Choroid plexus epithelial cell (primary cell): ENCODE measurements around the gene GNPNAT1.

ENCODE experiments used
- DNase-seq: peaks from one replicate; pipeline ENCODE4 v3.0.0-alpha.2; 2010; ENCODE audit warnings: low read depth
- H3K4me3 ChIP-seq: 2 replicates; pipeline ENCODE4 v1.5.1; 2011; ENCODE audit warnings: low read depth, mild to moderate bottlenecking, control low read depth, low read length, moderate library complexity
- TF ChIP-seq, protein P1 (sequence below): conservative IDR thresholded peaks from 2 replicates; pipeline ENCODE4 v1.5.1; 2011; ENCODE audit warnings: low read depth, mild to moderate bottlenecking, control low read depth, inconsistent platforms, low read length, moderate library complexity

Gene GNPNAT1

DNA sequence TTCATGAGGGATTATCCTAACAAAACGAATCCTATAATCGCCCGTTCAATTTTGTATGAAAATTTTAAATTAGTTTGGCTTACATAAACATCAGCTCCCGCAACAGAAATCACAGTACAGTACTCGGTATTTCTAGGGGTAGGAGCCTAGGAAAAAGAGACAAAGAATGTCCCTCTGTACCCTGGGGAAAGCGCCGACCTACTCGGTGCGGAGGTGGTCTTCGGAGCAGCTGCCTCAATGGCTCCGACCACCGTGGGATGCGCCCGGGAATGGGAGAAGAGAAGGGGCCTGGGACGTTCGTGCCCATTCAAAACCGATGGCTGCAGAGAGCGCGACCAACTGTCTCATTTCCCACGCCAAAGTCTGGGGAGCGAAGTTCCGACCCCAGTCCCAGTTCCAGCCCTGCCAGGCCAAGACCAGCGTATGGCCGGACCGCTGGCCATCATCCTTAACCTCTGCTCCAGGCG, 618 bp downstream of the GNPNAT1 start:
- TF ChIP-seq, protein P1, sequence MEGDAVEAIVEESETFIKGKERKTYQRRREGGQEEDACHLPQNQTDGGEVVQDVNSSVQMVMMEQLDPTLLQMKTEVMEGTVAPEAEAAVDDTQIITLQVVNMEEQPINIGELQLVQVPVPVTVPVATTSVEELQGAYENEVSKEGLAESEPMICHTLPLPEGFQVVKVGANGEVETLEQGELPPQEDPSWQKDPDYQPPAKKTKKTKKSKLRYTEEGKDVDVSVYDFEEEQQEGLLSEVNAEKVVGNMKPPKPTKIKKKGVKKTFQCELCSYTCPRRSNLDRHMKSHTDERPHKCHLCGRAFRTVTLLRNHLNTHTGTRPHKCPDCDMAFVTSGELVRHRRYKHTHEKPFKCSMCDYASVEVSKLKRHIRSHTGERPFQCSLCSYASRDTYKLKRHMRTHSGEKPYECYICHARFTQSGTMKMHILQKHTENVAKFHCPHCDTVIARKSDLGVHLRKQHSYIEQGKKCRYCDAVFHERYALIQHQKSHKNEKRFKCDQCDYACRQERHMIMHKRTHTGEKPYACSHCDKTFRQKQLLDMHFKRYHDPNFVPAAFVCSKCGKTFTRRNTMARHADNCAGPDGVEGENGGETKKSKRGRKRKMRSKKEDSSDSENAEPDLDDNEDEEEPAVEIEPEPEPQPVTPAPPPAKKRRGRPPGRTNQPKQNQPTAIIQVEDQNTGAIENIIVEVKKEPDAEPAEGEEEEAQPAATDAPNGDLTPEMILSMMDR, result no peak
- peak overlapping the region; percentile 82 for H3K4me3 ChIP-seq
- no peak for DNase-seq

DNA sequence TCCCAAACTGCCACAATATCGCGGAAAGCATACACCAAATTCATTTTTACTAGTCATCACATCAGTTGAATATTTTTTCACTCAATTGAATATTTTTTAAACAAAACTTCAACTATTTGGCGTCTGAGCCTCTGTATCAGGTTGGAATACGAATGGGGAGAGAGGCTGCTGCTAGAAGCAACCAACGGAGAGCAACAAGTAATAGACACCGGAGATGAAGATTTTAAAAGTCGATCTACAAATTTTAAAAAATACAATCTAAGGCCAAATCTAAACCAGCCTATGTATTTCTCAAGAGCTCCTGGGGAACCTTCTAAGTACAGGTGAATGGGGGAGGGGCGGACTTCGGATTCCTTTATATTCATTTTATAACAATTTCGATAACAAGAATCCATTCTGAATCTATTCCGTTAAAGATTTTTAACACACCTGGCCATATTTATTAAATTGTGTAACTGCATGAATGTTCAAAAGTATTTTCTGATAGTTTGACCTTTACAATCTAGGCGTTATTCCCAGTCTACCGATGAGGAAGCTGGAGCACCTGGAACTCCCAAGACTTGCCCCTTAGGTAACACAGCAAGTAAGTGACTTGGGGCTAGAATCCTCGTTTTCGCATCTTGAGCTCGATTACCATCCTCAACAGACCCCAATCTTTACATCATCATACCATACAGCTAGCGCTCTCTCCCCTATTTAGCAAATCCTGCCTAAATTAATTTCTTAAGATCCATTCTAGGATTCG, 1.2 kb downstream of the GNPNAT1 start:
- TF ChIP-seq, protein P1, result no peak
- no peak for DNase-seq
- peak overlapping the region; percentile 82 for H3K4me3 ChIP-seq

DNA sequence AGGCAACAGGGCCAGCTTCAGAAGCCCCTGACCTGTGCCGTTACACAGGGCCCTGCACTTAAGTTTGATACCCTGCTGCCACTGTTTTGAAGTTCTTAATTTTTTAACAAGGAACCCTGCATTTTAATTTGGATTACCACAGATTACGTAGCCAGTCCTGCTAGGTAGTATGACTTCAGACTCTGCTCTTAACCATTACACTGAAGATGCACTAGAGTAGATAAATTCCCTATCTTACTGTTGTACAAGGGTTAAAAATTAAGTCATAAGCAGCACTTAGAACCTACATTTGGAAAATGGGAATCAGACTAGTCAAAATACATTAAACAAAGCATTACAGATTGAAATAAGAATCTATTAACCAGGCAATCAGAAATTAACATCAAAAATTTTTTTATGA, 2.3 kb downstream of the GNPNAT1 start:
- no peak for DNase-seq
- H3K4me3 ChIP-seq, result no peak overlapping the region
- TF ChIP-seq, protein P1, result no peak

DNA sequence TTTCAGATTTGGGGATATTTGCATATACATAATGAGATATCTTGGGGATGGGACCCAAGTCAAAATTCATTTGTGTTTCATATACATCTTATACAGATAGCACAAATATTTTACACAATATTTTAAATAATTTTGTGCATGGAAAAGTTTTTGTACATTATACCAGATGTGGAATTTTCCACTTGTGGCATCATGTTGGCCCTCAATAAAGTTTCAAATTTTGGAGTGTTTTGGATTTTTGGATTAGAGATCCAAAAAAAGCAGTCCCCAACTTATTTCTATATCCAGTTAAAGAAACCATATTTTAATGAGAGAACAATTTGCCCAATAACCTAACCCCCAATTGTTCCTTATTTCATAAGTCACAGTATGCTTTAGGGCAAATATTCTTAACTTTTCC, 4.5 kb downstream of the GNPNAT1 start:
- DNase-seq, result no peak
- TF ChIP-seq, protein P1, result no peak
- H3K4me3 ChIP-seq, result no peak overlapping the region

DNA sequence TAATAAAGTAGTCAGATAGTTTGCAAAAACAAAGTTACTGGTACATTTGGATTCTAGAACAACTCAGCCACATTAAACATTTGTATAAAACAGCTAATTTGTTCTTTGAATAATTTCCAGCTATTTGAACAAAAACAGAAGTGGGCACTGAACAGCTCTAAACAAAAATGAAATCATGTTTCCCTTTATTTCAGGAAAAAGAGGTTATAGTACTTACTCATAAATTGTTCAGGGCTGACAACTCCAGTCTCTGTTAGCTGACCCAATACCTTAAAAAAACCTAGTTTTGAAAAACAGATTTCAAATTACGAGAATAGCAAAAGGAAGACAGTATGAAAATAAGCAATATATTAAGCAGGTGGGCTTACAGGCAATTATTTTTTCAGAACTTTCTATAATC, 8.2 kb downstream of the GNPNAT1 start:
- TF ChIP-seq, protein P1, result no peak
- H3K4me3 ChIP-seq, result no peak overlapping the region
- no peak for DNase-seq

DNA sequence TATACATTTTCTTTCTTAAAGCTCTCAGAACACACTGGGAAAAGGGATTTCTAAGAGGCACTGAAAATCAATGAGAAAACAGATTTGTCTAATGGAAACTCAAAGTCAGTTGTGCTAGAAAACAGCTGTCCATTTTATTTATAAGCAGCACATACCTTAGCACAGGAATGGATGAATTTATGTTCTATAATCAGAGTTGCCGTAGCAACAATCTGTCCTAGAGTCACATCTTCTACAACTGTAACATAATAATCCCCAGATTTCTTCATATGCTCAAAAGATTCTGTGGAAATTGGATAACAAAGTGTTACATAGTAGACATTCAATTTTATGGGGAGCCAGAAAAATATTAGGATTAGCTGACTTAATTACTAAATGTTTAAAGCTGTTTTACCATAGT, 9.8 kb downstream of the GNPNAT1 start:
- TF ChIP-seq, protein P1, result no peak
- no peak overlapping the region for H3K4me3 ChIP-seq
- peak; percentile 46 for DNase-seq

DNA sequence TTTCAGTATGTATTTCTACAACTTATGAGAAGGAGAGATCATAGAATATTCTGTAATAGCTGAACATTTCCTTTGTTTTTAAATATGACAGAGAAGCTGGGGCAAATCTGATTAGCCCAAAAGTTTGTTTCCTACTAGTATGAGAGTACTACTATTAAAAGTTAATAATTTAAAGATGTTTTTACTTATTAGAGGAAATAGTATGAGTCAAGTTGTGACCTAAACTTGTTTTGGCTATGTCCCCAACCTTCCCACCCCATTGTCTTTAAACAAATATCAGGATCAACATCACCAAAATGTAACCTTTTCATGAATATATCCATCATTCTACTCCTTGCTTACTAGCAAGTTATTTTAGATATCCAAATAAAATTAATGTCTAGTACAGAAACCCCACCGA, 10.5 kb downstream of the GNPNAT1 start:
- H3K4me3 ChIP-seq, result no peak overlapping the region
- no peak for DNase-seq
- TF ChIP-seq, protein P1, result no peak
